AG10803 (cell line): Measurements from ENCODE around the gene PALS2.

Experiments
- DNase-seq: peaks from one replicate; pipeline ENCODE4 v3.0.0; 2010; ENCODE audit warnings: low read depth
- H3K4me3 ChIP-seq: 2 replicates; pipeline ENCODE4 v1.5.1; 2011; ENCODE audit warnings: mild to moderate bottlenecking, low read length, control low read depth
- CTCF ChIP-seq: conservative IDR thresholded peaks from 2 replicates; pipeline ENCODE4 v1.5.1; 2011; ENCODE audit warnings: mild to moderate bottlenecking, low read length, control low read depth, inconsistent platforms

Gene PALS2

GRCh38 chr7:24622646-24623182 is 49.5 kb downstream of the PALS2 start:
- TF ChIP-seq CTCF, result no peak
- H3K4me3 ChIP-seq, result no peak overlapping the region
- DNase-seq, result no peak
